HG02885 (cell line): ENCODE data around the gene P2RX7.
A peak's percentile ranks its signal among the peaks of the same experiment; 100 is the strongest.

Experiments used
- ATAC-seq: cut with Tn5 transposase; IDR thresholded peaks from one replicate; pipeline ENCODE4 v1.9.1; 2021; ENCODE audit warnings: mild to moderate bottlenecking; ENCODE audit not compliant: unreplicated experiment, poor library complexity

Gene P2RX7

DNA sequence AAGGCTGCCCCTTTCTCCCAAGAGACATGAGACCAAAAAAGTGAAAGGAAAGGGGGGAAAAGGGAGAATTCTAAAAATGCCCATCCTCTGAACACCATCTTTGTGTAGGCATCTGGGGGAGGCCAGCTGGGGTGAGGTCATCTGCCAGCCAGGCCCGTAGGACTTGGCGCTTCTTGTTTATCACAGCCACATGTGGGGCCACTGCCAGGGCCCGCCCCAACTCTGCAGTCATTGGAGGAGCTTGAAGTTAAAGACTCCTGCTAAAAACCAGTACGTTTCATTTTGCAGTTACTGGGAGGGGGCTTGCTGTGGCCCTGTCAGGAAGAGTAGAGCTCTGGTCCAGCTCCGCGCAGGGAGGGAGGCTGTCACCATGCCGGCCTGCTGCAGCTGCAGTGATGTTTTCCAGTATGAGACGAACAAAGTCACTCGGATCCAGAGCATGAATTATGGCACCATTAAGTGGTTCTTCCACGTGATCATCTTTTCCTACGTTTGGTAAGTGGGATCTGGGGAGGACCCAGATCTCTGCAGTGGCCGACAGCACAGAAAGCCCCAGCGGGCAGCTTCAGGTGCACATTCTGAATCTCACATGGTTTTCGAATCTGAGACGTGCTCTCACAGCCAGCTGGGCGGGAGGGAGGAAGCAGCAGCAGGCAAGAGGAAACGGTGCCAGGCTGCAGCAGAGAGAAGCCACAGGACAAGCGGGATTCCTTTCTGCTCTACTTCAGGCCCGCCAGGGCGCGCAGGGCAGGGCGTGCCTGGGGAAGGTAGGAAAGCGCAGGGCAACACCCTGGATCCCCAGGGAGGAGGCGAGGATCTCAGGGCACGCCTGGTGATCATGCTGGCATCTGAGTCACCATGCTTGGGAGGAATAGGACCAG, at the start of gene P2RX7:
Gene P2RX7, plus strand, starts transcription at position 276 of the 881 bp plus-strand sequence. Its CDS starts 95 bp downstream, at position 371.
- no peak for ATAC-seq

DNA sequence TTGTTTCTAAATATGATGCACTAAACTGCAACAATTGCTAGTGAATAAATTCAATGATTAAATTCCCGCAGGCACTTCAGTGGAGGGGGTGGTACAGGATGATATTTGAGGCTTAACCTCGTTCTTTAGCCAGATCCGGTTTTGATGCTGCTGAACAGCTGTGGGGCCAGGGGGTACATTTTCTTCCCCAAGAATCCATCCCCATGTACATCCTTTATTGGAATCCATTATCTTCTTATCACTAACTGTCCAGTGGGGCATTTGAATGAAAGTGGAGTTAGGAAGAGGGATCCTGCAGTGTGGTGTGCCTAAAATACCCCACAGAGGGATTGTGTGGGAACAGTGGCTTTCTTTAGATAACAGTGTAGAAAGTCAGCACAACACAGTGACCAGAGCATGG, 48.4 kb upstream of the P2RX7 start:
- ATAC-seq = no peak

DNA sequence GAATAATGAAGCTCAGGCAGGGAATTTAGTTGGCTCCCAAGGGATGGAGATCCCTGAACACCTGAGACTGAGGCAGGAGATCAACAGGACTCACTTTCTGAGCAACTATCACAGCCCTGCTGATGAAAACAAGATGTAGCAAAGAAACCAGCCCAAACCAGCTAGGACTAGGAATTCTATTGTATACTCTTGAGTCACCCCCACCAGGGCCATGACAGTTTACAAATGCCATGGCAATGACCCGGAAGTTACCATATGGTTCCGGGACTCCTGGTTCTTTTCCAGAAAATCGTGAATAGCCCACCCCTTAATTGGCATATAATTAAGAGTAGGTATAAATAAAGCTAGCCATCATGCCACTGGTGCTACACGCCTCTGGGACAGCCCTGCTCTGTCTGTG, 47.6 kb upstream of the P2RX7 start:
- no peak for ATAC-seq

DNA sequence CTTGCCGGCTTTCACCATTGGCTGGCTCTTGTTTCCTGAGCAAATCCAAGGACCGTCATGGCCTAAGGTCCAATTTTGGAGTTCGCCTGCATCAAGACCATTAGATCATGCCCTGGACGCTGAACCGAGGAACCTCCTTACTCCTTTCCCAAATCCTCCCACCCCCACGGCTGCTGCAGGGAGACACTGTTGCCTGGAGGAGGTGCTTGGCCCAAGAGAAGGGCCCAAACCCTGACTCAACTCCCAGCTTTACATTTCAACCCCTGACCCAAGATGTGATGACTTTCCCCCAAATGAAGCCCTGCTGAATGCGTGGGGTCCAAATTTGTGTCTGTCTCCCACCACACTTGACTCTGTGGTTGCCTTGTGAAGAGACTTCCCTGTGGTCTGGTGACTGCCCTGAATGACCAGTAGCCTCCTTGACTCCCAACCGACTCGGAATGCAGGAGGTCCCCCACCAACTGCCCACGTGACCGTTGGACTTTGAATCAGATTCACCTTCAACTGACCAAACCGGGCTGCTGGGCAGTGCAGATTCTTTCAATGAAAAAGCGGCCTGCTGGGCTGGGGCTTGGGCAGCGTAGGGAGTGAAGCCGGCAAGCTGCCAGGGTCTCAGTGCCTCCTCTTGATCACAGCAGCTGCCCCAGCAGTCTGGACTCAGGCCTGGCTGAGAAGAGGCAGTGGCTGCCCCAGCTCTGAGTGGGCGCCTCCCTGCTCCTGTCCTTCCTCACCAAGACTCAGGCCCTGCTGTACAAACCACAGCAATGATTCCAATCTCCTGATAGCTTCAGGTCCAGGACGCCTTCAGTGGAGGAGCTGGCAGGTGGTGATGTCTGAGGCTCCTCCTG, 46.9 kb upstream of the P2RX7 start:
- no peak for ATAC-seq

DNA sequence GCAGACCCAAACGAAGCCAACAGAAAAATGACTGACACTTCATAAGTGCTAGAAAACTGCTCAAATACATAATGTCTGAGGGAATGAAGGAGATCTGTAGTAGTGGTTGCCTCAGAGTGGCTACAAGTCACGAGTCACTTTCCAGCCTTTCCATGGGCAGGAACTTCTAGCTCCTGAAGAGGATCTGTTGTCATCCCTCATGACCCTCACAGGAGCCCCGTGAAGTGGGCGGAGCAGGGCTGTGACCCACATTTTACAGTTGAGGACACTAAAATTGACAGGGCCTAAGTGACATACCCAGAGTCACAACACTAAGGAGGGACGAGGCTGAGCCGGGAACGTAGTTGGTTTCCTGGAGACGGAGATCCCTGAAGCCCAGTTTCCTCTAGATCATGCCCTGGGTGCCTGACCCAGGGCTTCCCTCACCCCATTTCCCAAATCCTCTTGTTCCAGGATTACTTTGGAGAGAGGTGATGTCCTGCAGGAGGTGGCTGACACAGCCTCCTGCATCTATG, 45.8 kb upstream of the P2RX7 start:
- no peak for ATAC-seq

DNA sequence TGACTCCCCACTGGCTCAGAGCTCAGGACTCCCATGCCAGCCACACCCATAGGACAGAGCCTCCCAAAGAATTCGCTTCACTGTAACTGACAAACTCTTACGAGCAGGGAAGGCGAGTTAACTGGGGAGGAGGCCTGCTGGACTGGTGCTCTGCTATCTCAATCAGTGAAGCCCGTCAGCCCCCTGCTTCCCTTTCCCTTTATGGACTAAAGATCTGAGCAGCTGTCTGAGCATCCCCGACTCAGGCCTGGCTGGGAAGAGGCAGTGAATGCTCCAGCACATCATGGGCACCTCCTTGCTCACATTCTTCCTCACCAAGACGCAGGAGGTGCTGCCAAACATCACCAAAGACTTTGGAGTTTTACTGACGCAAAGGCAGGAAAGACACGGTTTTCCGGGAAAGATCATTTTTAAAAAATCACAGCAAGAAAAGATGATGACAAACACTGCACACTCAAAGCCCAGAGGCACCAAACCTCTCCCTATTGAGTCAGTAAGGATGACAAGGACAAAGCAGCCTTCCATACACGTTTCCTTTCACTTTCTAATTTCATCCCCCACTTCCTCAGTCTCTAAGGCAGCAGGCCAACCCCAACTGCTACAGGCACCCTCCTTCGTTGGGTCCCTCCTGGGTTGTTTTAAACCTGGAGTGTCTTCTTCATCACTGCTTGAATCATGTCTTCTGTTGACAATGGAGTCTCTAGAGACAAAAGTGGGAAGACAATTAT, 45.0 kb upstream of the P2RX7 start:
- ATAC-seq = no peak

DNA sequence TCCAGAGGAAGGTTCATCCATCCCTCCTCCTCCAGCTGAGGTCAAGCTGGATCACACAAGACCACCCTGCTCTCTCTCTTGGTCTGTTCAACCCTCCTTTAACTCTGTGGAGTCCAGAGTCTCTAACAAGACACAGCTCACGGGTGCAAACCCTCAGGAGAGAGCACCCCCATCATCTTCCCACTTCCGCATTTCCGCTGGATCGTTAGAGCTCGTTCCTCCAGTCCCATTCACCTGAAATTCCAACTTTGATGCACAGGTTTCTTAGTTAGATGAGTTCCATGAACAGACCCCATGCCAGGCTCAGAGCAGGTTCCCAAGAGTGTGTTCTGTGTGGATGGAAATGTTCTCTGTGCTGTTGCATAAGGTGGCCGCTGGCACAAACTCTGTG, 44.5 kb upstream of the P2RX7 start:
- no peak for ATAC-seq

DNA sequence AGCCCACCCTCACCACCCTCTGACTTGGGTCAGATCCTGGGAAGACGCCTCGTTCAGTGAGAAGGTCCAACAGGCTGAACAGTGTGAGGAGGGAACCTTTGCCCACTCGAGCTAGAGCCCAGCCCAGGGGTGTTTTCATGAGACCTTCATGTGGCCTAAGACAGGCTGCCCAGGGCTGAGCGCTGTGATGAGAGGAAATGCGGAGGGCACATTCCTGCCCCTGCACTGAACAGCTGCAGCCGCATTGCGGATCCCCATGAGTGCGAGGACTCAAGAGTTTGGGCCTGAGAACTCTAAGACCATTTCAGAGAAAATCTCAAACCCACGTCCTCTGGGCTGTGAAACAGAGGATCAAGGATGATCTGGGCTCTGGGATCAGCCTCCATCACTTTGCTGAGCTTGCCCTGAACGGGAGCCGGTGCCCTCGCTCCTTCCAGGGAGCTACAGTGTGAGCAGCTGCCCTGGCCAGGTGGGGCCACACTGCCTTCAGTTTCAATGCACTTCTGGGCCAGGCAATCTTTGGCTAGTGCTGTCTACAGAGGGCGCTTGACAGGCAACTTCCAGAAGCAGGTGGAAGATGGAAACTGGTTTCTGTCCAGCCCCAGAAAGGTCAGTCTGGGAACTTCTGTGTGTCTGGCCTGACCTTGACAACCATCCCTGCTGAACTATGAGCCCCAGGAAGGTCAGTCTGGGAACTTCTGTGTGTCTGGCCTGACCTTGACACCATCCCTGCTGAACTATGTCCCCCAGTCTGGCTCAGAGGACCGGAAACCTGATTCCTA, 43.5 kb upstream of the P2RX7 start:
- ATAC-seq = no peak

DNA sequence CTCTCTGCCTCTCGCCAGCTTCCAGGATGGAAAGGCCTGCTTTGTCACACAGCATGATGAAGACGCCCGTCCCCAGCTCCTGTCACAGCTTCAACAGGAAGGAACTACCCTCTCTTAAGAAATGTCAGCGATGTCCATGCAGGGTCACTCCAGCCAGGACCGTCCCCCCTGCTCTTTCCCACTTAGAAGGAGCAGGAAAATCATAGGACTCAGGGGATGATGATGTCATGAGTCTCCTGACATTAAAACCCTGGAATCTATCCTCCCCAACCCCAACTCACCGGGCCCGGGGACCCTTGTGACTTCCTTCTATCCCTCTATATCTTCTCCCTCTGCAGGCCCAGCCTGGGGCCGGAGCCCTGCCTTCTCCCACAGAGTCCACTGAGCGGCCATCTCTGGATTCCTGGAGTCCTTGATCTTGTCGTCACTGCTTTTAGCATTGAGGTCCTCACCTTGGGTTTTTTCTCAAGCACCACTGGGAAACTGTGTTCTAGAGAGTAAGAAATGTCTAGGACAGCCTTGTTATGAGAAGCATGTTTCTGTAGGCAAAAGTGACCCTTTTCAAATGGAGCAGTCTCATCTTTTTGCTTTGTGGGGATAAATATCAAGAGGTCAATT, 42.8 kb upstream of the P2RX7 start:
- no peak for ATAC-seq

DNA sequence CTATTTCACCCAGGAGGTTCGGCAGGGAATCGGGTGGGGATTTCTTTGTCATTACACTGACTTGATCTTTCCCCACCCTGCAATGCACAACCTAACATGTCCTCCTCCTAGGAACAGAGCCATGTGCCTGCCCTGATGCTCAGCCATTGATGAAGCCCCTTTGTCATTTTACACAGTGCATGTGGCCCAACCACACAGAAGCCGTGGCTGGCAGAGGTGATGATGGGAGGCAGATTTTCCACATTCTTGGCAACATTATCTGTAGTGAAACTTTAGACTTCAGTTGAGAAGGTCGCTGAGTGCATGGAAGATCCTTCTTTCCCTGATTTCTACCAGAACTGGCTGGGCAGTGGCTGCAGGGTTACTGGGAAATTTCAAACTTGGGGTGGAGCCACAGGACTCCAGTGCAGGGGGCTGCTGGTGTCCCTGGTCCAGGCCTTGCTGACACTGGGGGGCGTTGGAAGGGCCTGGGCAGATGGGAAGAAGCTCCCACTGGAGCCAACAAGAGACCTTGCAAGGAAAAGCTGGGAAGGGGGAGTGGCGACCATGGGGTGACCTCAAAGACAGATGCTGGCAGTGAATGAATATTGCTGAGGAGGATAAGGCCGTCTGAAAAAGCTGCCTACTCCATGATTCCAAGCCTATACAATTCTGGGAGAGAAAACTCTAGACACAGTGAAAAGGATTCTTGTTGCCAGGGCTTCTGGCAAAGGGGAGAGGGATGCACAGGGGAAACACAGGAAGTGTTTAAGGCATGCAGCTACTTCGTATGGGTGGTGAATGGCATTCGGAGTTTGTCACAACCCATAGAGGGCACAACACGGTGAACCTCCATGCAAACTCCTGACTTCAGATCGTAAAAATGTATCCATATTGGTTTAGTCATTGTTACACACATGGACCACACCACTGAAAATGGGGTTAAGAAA, 41.8 kb upstream of the P2RX7 start:
- no peak for ATAC-seq

DNA sequence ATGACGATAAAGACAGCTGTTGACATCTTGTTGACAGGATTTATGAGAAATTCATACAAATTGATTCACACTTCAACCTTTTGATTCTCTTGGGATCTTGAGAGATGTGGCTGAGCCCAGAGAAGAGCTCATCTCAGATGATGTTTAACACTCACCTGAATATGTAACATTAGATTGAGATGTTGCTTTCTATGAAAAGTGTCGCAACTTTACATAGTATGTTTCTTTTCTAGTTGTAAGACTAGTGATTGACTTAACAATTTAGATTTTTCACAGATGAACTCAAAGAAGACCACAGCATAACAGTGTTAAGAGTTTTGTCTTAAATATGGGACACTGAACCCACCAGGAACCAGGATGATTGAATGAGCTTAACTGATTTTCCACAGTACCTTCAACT, 40.6 kb upstream of the P2RX7 start:
- no peak for ATAC-seq

DNA sequence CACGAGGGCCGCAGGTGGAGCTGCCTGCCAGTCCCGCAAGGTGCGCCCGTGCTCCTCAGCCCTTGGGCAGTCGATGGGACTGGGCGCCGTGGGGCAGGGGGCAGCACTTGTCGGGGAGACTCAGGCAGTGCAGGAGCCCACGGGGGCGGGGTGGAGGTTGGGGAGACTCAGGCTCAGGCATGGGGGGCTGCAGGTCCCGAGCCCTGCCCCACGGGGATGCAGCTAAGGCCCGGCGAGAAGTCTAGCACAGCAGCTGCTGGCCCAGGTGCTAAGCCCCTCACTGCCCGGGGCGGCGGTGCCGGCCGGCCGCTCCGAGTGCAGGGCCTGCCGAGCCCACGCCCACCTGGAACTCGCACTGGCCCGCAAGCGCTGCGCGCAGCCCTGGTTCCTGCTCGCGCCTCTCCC, 39.2 kb upstream of the P2RX7 start:
- no peak for ATAC-seq

DNA sequence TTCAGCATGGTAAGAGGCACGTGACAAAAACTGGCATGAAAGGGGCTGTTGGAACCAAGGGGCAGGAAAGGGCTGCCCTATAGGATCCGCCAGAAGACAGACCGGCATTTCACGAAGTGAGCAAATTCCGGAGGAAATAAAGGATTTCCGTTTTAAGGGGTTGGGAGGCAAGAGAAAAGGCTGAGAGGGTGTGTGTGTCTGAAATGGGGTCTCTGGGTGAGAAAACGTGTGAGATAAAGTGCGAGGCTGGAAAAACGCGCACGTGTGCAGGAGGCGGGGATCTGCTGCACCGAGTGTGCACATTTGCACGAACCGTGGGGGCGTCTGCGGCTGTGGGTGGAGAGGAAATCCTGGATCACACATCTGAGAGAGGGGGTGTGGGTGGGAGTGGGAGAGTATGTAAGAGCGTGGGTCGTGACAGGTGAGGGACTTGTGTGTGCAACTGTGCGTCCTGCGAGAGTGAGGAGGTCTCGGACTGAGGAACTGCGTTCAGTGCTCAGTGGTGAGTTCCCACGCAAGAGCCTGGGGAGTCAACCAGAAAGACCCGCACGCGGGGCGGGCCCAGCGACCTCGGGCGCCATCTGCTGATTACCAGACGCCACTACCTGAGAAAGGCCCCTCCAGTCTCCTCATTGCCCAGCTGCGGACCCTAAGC, 37.0 kb upstream of the P2RX7 start:
- ATAC-seq = peak; percentile 58

DNA sequence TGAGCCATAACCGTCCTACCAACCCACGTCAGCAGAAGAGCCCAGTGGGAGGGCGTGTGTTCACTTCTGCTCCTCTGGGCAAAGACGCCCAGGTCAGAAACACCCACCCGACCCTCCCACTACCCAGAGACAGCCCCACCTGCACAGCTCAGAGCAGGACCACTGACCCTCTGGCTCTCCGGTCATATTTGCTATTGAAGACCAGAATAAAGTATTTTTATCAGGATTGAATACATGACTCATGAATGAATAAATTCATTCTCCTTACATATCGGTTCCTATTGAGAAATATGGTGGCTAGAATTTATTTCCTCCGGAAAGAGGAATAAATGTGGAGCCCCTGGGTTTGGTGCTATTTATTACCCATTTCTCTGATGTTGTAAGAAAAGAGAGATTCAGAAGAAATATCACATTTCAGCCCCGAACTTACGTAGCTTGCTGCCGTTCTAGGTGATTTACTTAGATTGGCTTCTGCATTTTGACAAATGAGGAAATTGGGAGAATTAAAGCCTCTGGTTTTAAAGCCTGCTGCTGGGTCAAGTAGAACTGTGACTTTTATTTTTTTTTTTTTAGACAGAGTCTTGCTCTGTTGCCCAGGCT, 36.4 kb upstream of the P2RX7 start:
- no peak for ATAC-seq

DNA sequence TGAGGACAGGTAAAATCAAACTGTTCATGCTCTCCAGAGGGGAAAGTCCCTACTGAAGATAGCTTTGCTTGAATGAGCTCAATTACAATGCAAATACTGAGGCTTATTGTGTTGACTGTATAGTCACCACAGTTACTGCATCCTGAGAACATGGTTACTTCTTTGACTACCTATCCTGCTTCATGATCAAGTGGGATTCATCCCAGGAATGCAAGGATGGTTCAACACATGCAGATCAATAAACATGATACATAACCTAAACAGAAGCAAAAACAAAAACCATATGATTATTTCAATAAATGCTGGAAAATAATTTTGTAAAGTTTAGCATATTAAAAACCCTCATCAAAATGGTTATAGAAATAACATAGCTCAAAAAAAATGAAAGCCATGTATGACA, 32.9 kb upstream of the P2RX7 start:
- ATAC-seq = no peak

DNA sequence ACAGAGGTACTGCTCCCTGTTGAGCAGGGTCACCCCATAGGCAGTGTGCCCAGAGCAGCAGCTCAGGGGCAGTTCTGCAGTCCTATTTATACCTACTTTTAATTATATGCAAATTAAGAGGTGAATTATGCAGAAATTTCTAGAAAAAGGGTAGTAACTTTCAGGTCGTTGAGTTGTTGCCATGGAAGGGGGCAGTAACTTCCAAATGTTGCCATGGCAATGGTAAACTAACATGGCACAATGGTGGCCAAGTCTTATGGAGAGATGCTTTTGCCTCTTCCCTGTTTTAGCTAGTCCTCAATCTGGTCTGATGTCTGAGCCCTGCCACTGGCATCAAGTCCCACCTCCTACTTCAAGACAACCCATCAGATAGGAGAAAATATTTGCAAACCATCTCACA, 30.4 kb upstream of the P2RX7 start:
- ATAC-seq = no peak

DNA sequence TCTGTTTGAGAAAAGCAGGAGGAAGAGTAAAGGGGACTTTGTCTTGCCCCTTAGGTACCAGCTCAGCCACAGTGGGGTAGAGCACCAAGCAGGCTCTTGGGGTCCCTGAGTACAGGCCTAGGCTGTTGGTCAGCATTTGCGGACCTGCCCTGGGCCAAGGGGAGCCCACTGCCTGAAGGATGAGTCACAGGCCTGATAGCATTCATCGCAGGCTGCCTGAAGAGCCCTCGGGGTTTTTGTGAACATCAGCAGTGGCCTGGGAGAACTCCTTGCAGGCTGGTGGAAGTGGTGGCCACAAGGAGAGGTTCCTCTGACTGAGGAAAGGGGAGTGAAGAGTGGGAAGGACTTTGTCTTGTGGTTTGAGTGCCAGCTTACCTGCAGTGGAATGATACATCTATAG, 25.0 kb upstream of the P2RX7 start:
- no peak for ATAC-seq
